NCI-H82 treated with DMSO at 0.1 percent for 48 hours (cell line): ENCODE results near the gene ARHGAP15.
A peak's percentile ranks its signal among the peaks of the same experiment; 100 is the strongest.

ENCODE experiments used
- DNase-seq: peaks from one replicate; lab custom pipeline; 2025; ENCODE audit not compliant: unreplicated experiment; lab: John Stamatoyannopoulos, UW

Gene ARHGAP15

DNA sequence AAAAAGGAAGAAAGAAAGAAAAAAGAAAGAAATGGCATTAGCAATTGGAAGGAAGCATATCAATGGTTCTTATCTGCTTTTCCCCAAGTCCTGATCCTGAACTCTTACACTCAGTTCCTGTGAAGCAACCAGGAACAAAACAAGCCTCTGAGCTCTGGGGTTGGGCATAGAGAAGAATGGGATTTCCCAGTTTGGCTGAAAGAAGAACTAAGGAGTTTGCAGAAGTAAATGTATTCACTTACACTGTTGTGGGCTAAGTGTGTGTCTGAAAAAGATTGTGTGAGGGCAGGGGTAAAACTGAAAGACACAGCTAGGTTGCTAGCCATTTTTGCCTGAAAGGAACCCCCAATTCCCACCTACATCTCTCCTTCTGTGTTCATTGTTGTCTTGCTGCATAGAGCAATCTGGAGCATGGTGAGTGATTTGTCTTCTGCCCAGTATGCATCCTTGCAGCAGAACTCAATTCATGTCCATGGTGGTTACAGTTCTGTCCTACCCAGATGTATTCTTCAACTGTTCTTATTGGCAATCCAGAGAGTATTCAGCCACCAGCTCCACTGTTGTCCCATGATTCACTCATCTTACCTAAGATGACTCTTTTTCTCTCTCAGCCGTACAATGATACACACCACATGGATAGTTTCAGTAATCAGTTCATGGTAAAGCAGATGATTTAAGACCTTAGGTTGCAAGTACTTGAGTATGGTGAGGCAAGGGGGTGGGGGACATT is 348.7 kb downstream of the ARHGAP15 start:
- DNase-seq: no peak

DNA sequence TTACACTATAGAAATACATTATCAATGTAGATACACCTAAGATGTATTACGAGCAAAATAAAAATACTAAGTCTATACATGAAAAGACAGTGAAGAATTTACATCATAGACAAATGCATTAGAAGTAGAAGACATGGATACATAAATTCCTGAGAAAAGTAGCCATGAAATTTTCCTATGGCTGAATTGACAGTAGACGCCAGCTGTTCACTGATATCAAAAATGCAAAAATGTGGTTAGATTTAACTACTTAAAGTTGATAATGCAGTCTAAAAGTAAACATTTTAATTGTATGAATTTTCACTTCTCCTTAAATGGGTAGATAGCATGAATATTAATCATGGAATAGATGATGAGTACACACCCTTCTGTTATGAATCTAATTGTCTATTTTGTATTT is 350.9 kb downstream of the ARHGAP15 start:
- DNase-seq: no peak

DNA sequence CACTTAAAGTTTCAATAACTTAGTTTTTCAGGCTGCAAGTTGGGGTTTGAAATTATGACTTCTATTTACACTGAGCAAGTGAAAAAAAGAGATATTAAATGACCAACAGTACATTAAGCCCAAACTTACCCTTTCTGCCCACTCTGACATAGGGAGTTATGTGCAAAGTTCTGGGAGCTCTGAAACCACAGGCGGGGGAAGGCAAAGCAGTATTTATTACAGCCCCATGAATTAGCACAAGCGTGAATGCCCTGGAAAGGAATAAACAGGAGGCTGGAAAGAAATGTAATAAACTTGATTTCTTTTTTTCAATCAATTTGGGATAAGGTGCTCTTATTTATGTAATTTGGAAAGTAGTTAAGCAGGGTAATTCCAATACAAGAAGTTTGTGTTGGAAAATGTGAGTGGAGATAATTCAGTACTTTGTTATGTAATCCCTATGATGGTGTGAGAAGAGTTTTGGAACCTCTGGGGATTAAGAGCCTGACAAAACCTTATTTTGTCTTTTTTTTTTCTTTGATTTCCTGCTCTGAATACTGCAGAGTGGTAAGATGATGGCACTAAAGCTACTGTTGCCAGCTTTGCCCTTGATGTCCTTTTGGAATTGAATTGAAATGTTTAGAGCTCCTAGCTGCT is 351.5 kb downstream of the ARHGAP15 start:
- peak; percentile 2 for DNase-seq

DNA sequence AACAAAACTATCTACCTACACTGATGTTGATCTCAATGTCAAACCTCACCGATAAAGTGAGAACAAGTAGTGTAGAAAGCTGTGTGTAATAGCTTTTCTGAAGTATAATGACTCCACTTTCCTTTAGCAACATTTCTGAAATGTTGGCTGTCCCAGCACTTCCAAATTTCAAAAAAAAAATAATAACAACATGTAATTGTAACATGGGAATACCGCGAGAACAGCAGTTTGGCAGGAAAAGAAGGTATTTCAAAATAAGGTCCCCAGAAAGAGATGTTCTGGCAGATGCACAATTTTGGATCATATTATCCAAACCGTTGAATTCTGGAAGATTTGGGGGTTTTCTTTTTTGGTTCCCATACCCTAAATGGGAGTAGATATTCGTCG is 352.0 kb downstream of the ARHGAP15 start:
- no peak for DNase-seq

DNA sequence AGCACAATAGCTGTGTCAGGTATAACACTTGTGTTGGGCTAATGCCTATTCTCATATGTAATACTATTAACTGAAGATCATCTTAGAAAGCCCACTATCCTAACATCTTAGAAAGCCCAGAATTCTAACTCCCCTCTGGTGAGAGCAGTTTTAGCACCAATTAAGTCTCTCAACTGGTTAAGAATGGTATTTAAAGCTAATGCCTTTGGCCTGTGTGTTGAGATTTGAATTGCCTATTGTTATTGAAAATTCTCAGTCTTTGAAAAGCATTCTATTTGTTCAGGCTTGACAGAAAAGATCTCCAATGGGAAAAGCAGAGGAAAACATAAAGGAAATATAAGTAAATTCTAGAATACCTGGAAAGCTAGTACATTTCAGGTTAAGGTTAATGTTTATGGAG is 352.5 kb downstream of the ARHGAP15 start:
- peak; percentile 3 for DNase-seq

DNA sequence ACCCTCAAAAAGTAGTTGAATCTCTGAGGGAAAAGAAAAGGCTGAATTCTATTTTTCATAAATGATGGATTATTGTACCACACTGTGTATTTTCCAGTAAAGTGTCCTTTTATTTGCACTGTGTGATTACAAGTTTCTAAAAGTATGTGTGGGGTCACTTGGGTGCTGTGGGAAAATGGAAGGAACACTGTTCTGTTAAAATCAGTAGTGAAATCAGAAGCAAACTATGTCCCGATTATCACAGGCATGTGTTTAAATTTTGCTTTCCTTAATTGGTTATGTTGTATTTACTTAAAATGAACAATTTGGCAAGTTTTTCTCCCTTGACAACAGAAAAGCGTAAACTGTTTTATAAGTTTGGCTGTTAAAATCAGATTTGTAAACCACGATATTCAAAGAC is 353.1 kb downstream of the ARHGAP15 start:
- DNase-seq: no peak

DNA sequence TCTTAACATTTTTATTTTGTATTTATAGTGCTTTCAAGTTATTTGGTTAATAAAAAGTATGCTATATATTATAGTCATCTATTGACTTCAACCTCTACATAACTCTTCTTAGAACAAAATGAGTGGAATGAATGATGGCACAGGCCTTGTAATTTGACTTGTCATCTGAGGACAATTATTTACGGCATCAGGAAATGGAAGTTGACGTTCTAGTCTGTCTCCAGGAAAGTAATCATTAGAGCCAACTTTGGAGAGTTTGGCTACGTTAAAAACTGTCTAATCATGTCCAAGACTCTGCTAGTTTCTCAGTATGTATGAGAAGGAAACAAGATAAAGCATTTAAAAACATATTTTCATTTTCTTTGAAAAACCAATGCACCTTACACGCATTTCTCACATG is 353.6 kb downstream of the ARHGAP15 start:
- DNase-seq: no peak

DNA sequence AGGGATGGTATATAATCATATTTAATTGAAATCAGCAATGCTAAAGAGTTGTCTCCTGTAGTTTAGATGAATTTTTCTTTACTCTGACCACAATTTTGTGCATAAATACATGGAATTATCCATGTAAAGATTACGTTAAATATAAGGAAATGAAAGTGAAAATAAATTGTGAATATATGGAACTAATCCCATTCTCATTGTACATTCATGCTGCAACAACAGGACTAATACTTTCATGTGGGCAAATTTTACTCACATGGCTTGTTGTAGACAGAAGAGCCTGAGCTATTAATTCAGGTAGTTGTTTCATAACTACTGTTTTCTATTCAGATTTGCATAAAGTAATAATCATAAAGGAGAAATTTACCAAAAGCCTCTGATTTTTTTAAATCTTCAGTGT is 357.8 kb downstream of the ARHGAP15 start:
- DNase-seq: no peak

DNA sequence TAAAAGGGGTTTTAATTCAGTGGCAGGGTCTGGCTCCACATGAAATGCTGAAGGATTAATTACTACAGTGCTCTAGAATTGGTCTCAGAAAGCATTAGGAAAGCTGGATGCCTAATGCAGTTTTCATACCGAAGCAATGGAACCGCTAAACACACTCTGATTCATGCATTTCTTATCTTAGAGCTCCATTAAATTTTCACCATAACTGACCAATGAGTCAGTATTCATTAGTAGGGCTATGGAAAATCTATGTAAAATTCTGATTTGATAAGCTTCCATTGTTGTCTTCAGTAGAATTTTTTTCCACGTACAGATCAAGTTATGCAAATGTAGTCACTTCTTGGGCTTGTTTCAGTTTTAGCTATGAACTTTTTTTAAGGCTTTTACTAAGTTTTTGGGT is 359.9 kb downstream of the ARHGAP15 start:
- DNase-seq: no peak

DNA sequence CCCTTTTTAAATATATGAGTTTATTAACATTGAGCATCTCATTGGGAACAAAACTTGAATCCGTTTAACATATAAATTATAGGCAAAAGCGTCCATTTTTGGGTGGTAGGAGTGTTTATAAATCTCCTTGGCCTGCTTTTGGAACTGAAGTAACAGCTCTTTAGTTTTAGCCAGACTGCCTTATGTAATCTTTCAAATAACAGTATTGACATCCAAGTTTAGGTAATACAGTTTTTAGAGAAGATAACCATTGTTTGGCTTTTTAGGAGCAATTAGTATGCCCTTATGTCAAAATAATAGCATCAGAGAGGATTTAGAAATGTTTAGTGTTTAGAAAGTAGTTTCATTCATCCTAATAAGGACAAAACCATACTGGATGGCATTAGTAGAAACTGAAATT is 361.9 kb downstream of the ARHGAP15 start:
- DNase-seq: no peak

DNA sequence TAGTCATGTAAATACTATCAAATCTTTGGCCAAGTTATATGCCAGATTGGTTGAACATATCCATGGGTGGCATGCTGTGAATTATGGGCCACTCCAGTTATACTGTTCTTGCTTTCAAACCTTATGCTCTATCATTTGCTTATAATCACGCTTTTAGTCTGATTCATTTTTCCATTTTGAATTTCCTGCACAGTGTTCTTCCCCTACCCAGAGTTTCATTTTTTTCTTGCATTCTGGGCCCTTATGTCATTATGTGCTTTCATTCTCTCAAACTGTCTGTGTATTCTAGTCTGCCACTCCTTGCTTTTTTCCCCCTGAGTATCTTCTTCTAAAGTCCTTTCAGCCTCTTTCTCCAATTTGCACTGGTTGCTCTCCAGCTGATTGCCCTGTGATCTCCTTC is 364.1 kb downstream of the ARHGAP15 start:
- DNase-seq: no peak

DNA sequence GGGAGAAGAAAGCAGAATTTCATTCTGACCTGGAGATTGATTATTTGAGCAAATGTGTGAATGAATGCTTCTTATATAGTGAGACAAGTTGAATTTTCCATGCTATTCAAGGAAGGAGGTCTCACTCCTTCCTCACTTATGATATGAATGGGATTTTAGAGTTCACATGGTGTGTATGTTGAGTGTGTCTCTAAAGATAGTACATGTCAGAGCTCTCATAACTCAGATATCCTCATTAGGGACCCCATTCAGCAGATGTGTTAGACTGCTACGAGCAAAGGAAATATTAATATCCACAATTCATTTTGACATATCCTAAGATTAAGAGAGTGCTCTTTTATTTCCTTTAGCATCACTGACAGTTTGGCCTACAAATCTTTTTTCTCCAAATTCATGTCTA is 368.5 kb downstream of the ARHGAP15 start:
- DNase-seq: no peak

DNA sequence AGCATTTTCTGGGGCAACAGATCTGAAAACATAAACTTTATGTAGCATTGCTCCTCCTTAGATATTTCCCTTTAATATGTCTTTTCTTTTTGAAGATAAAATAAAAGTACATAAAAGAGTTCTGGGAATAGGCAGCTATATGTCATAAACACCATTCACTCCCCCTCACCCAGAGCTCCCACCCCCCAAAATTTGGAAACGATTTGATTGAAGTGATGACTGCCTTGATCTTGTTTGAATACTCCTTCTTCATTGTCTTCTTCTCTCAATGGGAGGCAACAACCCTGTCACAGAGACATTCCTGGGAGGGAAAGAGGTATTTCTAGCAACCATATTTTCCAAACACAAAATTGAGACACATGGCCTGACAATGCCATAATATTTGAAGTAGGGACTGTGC is 369.3 kb downstream of the ARHGAP15 start:
- DNase-seq: no peak

DNA sequence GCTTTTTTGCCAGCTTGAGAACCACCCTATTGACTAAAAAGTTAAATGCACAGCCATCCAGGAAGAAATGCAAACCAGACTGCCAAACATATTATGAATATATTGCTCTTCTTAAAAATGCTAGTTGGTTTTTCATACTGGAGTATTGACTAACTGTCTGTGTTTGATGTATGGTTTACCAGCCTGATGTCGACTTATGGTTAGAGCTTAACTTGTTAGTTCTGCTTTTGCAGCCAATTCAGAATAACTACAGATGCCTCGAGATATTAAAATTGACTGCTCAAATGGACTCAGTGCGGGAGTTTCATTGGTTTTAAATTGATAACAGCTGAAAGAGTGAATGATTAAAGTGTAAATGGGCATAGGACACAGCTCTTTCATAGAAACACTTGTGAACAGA is 369.8 kb downstream of the ARHGAP15 start:
- no peak for DNase-seq

DNA sequence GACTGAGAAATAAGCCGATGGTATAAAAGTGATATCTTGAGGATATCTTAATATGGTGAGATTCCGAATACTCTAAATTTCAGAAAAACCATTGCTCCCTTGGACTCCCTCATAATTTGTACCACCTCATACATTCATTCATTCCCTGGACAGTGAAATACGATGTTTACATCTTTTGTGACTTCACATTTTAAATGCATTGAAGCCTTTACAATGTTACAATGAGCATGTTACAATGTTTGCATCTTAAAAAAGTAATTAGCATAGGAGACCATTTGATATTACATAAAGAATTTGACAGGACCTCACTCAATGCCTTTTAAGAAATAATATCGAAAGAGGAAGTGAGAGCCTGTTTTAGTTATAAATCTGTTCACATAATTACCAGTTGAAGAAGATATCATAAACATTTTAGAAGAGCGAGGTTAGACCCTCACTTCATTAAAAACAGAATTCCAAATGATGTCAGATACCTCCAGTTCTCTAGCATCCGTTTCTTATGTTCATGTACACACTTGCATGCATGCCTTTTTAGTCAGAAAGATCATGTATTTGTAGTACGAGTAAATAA is 372.0 kb downstream of the ARHGAP15 start:
- DNase-seq: no peak

DNA sequence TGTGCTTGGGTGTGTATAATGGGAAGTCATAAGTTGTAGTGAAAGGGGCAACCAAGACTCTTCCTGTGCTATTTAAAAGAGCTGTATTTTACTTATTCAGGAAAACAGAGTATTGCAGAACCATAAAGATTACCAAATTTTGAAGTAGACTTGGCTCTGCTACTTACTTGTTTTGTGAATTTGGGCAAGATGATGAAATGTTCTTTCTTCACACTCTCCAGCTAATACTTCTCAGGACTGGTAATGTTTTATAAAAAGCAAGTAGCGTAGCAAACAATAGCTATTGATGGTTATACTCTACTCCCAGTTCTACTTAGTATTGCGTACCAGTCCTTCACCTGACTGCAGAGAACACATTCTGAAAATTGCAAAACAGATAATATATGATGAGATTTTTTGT is 374.1 kb downstream of the ARHGAP15 start:
- no peak for DNase-seq

DNA sequence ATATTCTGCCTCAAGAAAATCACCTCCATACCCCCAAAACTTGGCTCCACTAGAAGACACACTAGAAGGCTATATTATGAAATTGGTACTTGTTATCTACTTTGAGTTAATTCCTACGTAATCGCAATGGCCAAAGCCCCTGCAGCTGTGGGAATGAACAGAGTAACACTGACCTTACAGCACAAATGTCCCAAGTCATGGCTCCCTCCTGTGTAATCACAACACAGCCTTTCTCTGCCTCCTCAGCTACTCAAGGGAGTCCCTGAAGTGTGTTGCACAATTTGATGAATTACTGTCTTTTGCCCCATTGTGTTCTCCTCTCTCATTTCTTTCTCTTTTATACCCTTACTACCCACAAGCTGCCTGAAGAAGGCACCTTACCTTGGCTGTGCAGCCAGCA is 375.2 kb downstream of the ARHGAP15 start:
- DNase-seq: no peak

DNA sequence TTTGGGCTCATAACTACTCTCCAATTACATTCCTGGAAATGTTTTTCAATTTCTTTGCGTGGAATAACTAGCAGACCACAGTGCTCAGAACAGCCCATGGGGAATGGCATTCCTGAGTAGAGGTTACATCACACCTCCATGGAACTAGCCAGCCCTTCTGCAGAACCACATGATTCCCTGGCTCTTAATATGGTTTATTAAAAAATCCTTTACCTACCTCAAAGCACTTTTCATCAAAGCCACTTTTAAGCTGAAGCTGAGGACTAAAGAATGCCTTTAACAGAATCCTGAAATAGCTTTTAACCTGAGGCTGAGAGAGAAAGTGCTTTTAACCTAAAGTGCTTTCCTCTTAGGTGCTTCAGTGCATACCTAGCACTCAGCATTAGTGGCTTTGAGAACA is 376.3 kb downstream of the ARHGAP15 start:
- DNase-seq: no peak

DNA sequence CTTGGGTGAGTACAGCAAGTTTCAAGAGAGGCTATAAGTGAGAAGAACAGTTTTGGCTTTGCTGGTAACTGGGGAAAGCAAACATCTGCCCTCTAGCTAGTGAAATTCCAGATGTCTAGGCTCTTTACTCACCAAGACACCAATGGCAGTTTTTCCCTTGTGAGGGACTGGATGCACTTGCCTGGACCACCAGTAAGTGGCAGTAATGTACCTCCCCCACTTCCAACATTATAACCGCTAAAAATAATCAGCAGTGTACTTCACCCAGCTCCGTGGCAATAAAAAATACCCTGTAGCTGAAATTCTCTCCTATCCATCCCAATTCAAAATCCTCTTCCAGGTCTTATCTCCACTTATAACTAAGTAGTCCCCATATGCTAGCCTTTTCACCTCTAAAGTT is 383.9 kb downstream of the ARHGAP15 start:
- DNase-seq: peak; percentile 13

DNA sequence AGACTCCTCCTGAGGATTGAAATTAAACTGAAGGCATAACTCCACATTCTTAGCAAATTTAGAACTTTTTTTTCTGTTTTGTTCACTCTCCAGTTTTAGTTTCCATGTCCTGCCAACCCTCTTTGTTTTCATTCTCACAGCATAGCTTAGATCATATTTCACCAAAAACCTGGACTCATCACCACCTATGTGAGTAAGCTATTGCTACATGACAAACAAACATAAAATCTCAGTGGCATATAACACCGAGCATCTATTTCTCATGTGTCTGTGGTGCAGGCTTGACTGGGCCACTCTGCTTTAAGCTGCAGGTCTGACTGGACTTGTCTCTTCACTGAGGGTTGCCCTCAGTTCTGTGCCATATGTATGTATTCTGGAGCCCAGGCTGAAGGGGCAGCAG is 385.2 kb downstream of the ARHGAP15 start:
- DNase-seq: no peak

DNA sequence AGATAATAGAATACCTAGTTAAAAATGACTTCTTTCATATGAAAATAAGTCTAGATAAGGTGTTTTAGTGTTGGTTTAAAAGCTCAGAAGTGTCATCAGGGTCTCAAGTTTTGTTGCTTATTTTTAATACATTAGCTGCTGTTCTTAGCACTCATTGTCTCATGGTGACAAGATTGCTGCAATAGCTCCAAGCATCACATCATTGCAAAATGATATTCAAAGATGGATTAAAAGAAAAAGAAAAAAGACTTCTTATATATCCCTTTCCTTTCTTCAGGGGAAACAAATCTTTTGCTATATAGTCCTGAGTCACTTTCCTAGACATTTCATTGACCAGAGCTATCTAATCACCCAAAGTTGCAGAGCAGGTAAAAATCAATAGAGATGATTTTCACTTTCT is 386.1 kb downstream of the ARHGAP15 start:
- DNase-seq: no peak

DNA sequence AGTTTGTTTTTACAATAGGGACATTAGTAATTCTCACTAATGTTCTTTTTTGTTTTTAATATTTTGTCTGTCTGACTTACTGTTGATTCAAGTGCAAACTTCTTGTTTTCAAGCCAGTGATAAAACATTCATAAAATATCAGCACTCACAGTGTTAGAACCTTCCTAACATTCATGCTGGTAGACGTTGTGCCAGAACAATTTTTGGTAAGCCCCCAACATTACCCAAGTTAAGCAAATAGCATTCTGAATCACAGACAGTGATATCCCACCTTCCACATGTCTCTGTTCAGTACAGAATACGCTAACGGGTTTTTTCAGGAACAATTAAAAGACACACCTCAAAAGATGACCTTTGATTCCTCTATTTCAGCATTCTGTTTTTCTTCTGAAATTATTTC is 390.3 kb downstream of the ARHGAP15 start:
- DNase-seq: no peak

DNA sequence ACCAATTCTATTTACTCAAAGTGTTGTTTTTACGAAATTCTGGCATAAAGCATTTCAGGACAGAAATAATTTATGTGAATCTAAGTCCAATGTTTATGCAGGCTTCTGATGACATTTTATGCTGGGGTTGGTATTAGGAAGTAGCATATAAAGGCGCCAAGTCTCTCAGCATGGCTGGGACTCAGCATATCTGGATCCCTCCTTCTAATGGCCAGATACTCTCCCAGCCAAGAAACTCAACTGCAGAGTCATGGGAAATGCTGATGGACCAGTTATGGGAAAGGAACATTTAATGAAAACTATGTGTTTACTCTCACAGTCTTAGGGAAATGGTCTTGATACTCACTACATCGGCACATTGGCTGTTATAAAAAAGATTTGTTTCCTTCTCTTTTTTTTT is 392.2 kb downstream of the ARHGAP15 start:
- DNase-seq: no peak
